ENCODE measurements around the gene PIK3R2. TPM values are rescaled to one million over a fixed set of nuclear protein-coding genes. Genes with fewer than 3 reads are reported as not detected.
"Not testable (repeated sequence)": the region's sequence is repeated elsewhere in the genome, so short reads cannot be mapped to it uniquely, and the experiment has no call there.

PIK3R2 gene
- total RNA-seq, 4 donors from 2014 or later, result 19.7 to 45.4 (median 28.2) TPM

- no peak for DNase-seq
- peak overlapping the region in 2 of 4 donors; percentile 65 to 73 for H3K27ac ChIP-seq
- no peaks in the 10 kb centered on the region for H3K27me3 ChIP-seq
- H3K9me3 ChIP-seq, result no peaks in the 10 kb centered on the region
- H3K4me1 ChIP-seq, result peaks cover 7 to 57% (median 15%) of the 10 kb centered on the region in 4 donors
- H3K4me3 ChIP-seq, result no peak overlapping the region
- peaks cover 0 to 4% (median 0%) of the 10 kb centered on the region in 3 donors for H3K36me3 ChIP-seq
- TF ChIP-seq POLR2A (IDR thresholded peaks at IDR 0.05) (no peak), CTCF (IDR thresholded peaks at IDR 0.05) (no peak)
These were observed 3.3 kb downstream of the PIK3R2 start for GRCh38 chr19:18156268-18156667.

- peak overlapping the region; percentile 3 to 73 (median 44) for H3K27ac ChIP-seq
- peaks cover 12 to 55% (median 16%) of the 10 kb centered on the region in 4 donors for H3K4me1 ChIP-seq
- TF ChIP-seq CTCF (IDR thresholded peaks at IDR 0.05) (no peak), POLR2A (IDR thresholded peaks at IDR 0.05) (no peak)
- DNase-seq, result peak in 2 of 3 donors; percentile 90 to 94
- H3K9me3 ChIP-seq, result no peaks in the 10 kb centered on the region
- H3K36me3 ChIP-seq, result peaks cover 0 to 6% (median 0%) of the 10 kb centered on the region in 3 donors
- H3K4me3 ChIP-seq, result no peak overlapping the region
- no peaks in the 10 kb centered on the region for H3K27me3 ChIP-seq
These were observed 4.0 kb downstream of the PIK3R2 start for GRCh38 chr19:18156841-18157464.

GRCh38 chr19:18157465-18158063, 4.6 kb downstream of the PIK3R2 start:
- Histone ChIP-seq H3K4me3 (no peak overlapping the region), H3K27ac (peak overlapping the region in 3 of 4 donors; percentile 22 to 73 (median 65)), H3K36me3 (peaks cover 0 to 12% (median 0%) of the 10 kb centered on the region in 3 donors), H3K4me1 (peaks cover 13 to 54% (median 16%) of the 10 kb centered on the region in 4 donors), H3K9me3 (no peaks in the 10 kb centered on the region), H3K27me3 (no peaks in the 10 kb centered on the region)
- no peak for DNase-seq
- TF ChIP-seq POLR2A (IDR thresholded peaks at IDR 0.05), result no peak
- TF ChIP-seq CTCF (IDR thresholded peaks at IDR 0.05), result no peak

GRCh38 chr19:18158467-18158866, 5.5 kb downstream of the PIK3R2 start:
- Histone ChIP-seq H3K27ac (no peak overlapping the region), H3K9me3 (no peaks in the 10 kb centered on the region), H3K4me3 (no peak overlapping the region), H3K36me3 (peaks cover 0 to 21% (median 0%) of the 10 kb centered on the region in 3 donors), H3K4me1 (peaks cover 13 to 54% (median 16%) of the 10 kb centered on the region in 4 donors), H3K27me3 (no peaks in the 10 kb centered on the region)
- TF ChIP-seq CTCF (IDR thresholded peaks at IDR 0.05) (no peak), POLR2A (IDR thresholded peaks at IDR 0.05) (no peak)
- no peak for DNase-seq

GRCh38 chr19:18159059-18159616, 6.2 kb downstream of the PIK3R2 start:
- not testable (repeated sequence) for H3K27me3 ChIP-seq, H3K4me3 ChIP-seq, H3K9me3 ChIP-seq, DNase-seq, H3K27ac ChIP-seq
- H3K4me1 ChIP-seq, result peaks cover 10 to 48% (median 13%) of the 10 kb centered on the region in 4 donors
- H3K36me3 ChIP-seq, result peaks cover 0 to 28% (median 0%) of the 10 kb centered on the region in 3 donors

- no peaks in the 10 kb centered on the region for H3K9me3 ChIP-seq
- H3K27ac ChIP-seq, result peak overlapping the region in 1 of 4 donors; percentile 77
- no peak for TF ChIP-seq CTCF (IDR thresholded peaks at IDR 0.05)
- TF ChIP-seq POLR2A (IDR thresholded peaks at IDR 0.05), result no peak
- H3K27me3 ChIP-seq, result no peaks in the 10 kb centered on the region
- peaks cover 0 to 28% (median 0%) of the 10 kb centered on the region in 3 donors for H3K36me3 ChIP-seq
- no peak overlapping the region for H3K4me3 ChIP-seq
- no peak for DNase-seq
- peaks cover 7 to 42% (median 13%) of the 10 kb centered on the region in 4 donors for H3K4me1 ChIP-seq
These were observed 6.8 kb downstream of the PIK3R2 start for GRCh38 chr19:18159810-18160209.

Measured in Peyer's patch (tissue), 4 donors.